OCI-LY3 (cell line): ENCODE data around the gene AHDC1.

Experiments
- EZH2phosphoT487 ChIP-seq: fragments of 200-600 bp; shearing (Covaris generic); IDR thresholded peaks from 2 replicates; pipeline ENCODE4 v1.6.1; 2018; ENCODE audit warnings: antibody characterized with exemption, mixed run types, low read depth
- TF ChIP-seq, protein P1 (sequence below): fragments of 200-600, 300-600 bp; sonication (generic); IDR thresholded peaks from 2 replicates; pipeline ENCODE4 v1.5.1; 2014; ENCODE audit warnings: antibody characterized with exemption, low read length, low read depth

- TF ChIP-seq, protein P1, sequence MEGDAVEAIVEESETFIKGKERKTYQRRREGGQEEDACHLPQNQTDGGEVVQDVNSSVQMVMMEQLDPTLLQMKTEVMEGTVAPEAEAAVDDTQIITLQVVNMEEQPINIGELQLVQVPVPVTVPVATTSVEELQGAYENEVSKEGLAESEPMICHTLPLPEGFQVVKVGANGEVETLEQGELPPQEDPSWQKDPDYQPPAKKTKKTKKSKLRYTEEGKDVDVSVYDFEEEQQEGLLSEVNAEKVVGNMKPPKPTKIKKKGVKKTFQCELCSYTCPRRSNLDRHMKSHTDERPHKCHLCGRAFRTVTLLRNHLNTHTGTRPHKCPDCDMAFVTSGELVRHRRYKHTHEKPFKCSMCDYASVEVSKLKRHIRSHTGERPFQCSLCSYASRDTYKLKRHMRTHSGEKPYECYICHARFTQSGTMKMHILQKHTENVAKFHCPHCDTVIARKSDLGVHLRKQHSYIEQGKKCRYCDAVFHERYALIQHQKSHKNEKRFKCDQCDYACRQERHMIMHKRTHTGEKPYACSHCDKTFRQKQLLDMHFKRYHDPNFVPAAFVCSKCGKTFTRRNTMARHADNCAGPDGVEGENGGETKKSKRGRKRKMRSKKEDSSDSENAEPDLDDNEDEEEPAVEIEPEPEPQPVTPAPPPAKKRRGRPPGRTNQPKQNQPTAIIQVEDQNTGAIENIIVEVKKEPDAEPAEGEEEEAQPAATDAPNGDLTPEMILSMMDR: no peak
- no peak for TF ChIP-seq EZH2phosphoT487
Observed at GRCh38 chr1:27520651-27521050, 83.3 kb downstream of the AHDC1 start.
